Thyroid gland (tissue), 4 donors: ENCODE data around the gene KDF1. TPM values are rescaled to one million over a fixed set of nuclear protein-coding genes. Genes with fewer than 3 reads are reported as not detected.
A peak's percentile ranks its signal among the peaks of the same experiment; 100 is the strongest.

Source experiments
- DNase-seq, 2 donors: peaks; one replicate each; pipeline ENCODE4 v3.0.0-alpha.2; 2019
- H3K27ac ChIP-seq, 3 donors: fragments of 200-600 bp; sonication (generic); 1 replicate in 2 of 3; 2 replicates in 1 of 3; pipeline ENCODE4 v1.5.1; 2016 to 2019; ENCODE audit warnings: mild to moderate bottlenecking in 1 of 3, moderate library complexity in 1 of 3
- H3K27me3 ChIP-seq: fragments of 200-600 bp; sonication (generic); one replicate; pipeline ENCODE4 v1.5.1; 2019
- H3K36me3 ChIP-seq, 2 donors: fragments of 200-600 bp; sonication (generic); one replicate each; pipeline ENCODE4 v1.5.1; 2016 to 2019
- H3K4me1 ChIP-seq, 2 donors: fragments of 200-600 bp; sonication (generic); one replicate each; pipeline ENCODE4 v1.5.1; 2017 to 2019
- H3K4me3 ChIP-seq, 3 donors: fragments of 200-600 bp; sonication (generic); replicated peaks in 1 of 3; 1 replicate in 2 of 3; 2 replicates in 1 of 3; pipeline ENCODE4 v1.5.1; 2016; ENCODE audit warnings: mild to moderate bottlenecking in 1 of 3
- H3K9me3 ChIP-seq: fragments of 200-600 bp; sonication (generic); one replicate; pipeline ENCODE4 v1.5.1; 2017
- POLR2A ChIP-seq, 2 donors: fragments of 450-650 bp; IDR thresholded peaks; one replicate each; pipeline ENCODE4 v1.6.1; 2017; ENCODE audit warnings: antibody characterized with exemption in 2 of 2, mild to moderate bottlenecking in 2 of 2, moderate library complexity in 1 of 2
- WGBS, 2 donors: methylation state at CpG; one replicate each; pipeline ENCODE4 v1.1.5; 2017; 5-methylcytosine and 5-hydroxymethylcytosine counted together
- intact Hi-C: fragments of 100-400 bp; cut with DNase I; formaldehyde crosslinking; loops from one replicate; pipeline ENCODE4 v1.15.1; 2023
- total RNA-seq, 4 donors: library from RNA; depleted of rRNA; stranded (reverse); fragments of >200 nt; gene quantifications; one replicate each; pipeline ENCODE4 v1.2.3, GENCODE V29; 2016
- TF ChIP-seq, protein P1 (sequence below), 6 experiments: fragments of 200-600 bp in 3 of 6; fragments of 450-650 bp in 3 of 6; sonication (generic) in 3 of 6; IDR thresholded peaks; one replicate each; pipeline ENCODE4 v1.5.1; 2016 to 2019; ENCODE audit warnings: antibody characterized with exemption in 6 of 6, mild to moderate bottlenecking in 2 of 6, inconsistent platforms in 1 of 6, moderate library complexity in 1 of 6

KDF1 gene
- total RNA-seq, 4 donors from 2014 or later, result 13.2 to 30.3 (median 22.6) TPM

DNA sequence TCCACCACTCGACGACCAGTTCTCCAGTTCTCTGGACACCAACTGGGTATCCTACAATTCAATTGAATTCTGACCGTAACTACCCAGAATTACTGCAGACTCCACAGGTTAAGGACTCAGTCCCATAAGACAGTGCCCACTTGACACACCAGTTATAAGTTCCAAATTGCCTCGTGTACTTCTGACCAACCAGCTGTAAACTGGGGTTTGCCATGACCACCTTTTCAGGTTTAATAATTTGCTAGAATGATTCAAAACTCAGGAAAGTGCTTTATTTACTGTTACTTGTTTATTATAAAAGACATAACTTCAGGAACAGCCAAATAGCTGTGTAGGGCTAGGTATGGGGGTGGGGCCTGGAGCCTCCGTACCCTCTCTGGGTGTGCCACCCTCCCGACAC is 23.4 kb downstream of the KDF1 start:
- H3K27ac ChIP-seq, result no peak overlapping the region
- peaks cover 7 to 21% of the 10 kb centered on the region in 2 donors for H3K36me3 ChIP-seq
- H3K4me3 ChIP-seq, result no peak overlapping the region
- no peaks in the 10 kb centered on the region for H3K27me3 ChIP-seq
- no peaks in the 10 kb centered on the region for H3K9me3 ChIP-seq
- WGBS, 2 donors, result 87 to 90% methylated on average over 6 of the region's 6 CpGs
- TF ChIP-seq, protein P1, sequence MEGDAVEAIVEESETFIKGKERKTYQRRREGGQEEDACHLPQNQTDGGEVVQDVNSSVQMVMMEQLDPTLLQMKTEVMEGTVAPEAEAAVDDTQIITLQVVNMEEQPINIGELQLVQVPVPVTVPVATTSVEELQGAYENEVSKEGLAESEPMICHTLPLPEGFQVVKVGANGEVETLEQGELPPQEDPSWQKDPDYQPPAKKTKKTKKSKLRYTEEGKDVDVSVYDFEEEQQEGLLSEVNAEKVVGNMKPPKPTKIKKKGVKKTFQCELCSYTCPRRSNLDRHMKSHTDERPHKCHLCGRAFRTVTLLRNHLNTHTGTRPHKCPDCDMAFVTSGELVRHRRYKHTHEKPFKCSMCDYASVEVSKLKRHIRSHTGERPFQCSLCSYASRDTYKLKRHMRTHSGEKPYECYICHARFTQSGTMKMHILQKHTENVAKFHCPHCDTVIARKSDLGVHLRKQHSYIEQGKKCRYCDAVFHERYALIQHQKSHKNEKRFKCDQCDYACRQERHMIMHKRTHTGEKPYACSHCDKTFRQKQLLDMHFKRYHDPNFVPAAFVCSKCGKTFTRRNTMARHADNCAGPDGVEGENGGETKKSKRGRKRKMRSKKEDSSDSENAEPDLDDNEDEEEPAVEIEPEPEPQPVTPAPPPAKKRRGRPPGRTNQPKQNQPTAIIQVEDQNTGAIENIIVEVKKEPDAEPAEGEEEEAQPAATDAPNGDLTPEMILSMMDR (IDR thresholded peaks at IDR 0.05), result no peak
- TF ChIP-seq POLR2A (IDR thresholded peaks at IDR 0.05), result no peak
- H3K4me1 ChIP-seq, result peaks cover 0 to 16% of the 10 kb centered on the region in 2 donors
- intact Hi-C loops, result no loop called here
- DNase-seq, result no peak

DNA sequence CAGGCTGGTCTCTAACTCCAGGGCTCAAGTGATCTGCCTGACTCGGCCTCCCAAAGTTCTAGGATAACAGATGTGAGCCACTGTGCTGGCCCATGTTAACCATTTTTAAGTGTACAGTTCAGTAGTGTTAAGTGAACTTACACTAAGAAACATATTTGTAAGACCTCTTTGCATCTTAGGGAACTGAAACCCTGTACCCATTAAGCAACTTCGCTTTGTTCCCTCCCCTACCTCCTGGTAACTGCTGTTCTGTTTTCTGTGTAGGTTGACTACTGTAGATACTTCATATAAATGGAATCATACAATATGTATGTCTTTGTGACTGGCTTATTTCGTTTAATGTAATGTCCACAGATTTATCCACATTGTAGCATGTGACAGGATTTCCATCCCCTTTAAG is 27.7 kb downstream of the KDF1 start:
- no peak overlapping the region for H3K4me3 ChIP-seq
- no peak overlapping the region for H3K27ac ChIP-seq
- H3K4me1 ChIP-seq, result no peaks in the 10 kb centered on the region
- no peaks in the 10 kb centered on the region for H3K27me3 ChIP-seq
- H3K9me3 ChIP-seq, result no peaks in the 10 kb centered on the region
- TF ChIP-seq, protein P1 (IDR thresholded peaks at IDR 0.05), result no peak
- no peak for TF ChIP-seq POLR2A (IDR thresholded peaks at IDR 0.05)
- no peak for DNase-seq
- intact Hi-C loops, result no loop called here
- 91% methylated on average over 3 of the region's 3 CpGs for WGBS, 2 donors
- H3K36me3 ChIP-seq, result peaks cover 4 to 25% of the 10 kb centered on the region in 2 donors

DNA sequence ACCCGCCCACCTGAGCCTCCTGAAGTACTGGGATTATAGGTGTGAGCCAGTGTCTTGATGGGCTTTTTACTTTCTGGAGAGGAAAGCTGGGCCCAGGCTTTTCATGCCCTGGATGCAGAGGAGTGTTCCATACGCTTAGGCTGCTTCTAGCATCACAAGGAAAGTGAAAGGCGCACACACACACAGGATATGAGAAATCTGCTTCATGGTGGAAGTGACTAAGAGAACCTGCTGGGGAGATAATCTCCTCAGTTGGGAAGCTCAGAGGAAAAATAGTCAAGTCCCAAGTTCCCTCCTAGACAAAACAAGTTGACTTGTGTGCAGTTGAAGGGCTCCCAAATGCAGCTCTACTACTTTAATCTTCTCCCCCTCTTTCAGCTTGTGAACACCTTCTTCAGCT is 36.6 kb downstream of the KDF1 start:
- H3K4me3 ChIP-seq, result no peak overlapping the region
- no peak overlapping the region for H3K27ac ChIP-seq
- intact Hi-C loops, result no loop called here
- TF ChIP-seq, protein P1 (IDR thresholded peaks at IDR 0.05), result no peak
- TF ChIP-seq POLR2A (IDR thresholded peaks at IDR 0.05), result no peak
- DNase-seq, result no peak
- no peaks in the 10 kb centered on the region for H3K9me3 ChIP-seq
- peaks cover 13 to 19% of the 10 kb centered on the region in 2 donors for H3K4me1 ChIP-seq
- WGBS, 2 donors, result 94 to 98% methylated on average over 3 of the region's 3 CpGs
- no peaks in the 10 kb centered on the region for H3K27me3 ChIP-seq
- peaks cover 23 to 30% of the 10 kb centered on the region in 2 donors for H3K36me3 ChIP-seq

DNA sequence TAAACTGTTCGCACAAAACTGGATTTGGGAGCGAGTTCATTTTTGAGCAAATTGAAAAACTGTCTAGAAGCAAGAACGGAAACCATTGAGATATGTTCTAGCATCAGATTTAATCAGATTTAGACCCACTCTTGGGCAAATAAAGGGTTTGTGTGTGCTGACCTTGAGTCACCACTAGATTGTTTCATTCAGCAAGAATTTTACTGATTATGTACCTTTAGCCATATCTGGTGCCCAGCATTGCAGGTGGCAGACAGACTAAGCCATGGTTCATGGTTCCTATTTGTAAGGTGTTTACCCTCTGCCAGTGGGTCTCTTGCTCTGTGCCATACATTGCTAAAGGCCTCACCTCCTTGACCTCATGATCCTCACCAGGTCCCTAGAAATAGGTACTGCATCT is 37.4 kb downstream of the KDF1 start:
- Histone ChIP-seq H3K36me3 (peaks cover 23 to 30% of the 10 kb centered on the region in 2 donors), H3K4me3 (no peak overlapping the region), H3K27me3 (no peaks in the 10 kb centered on the region), H3K4me1 (peaks cover 13 to 19% of the 10 kb centered on the region in 2 donors), H3K9me3 (no peaks in the 10 kb centered on the region), H3K27ac (no peak overlapping the region)
- intact Hi-C loops, result no loop called here
- TF ChIP-seq, protein P1 (IDR thresholded peaks at IDR 0.05), result no peak
- no peak for TF ChIP-seq POLR2A (IDR thresholded peaks at IDR 0.05)
- 93 to 97% methylated on average over 3 of the region's 3 CpGs for WGBS, 2 donors
- DNase-seq, result no peak

DNA sequence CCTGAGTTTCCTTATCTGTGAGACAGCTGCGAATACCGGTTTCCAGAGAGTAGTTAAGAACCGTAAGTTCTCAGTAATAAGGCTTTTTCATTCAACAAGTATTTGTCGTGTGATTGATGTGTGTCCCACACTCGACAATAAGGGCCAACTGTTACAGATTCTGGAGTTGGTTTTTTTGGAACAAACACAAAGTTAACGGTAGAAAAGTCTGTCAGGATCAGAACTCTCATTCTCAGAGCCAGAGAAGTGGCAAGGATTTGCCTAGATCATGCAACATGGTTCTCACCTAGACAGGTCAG is 37.9 kb downstream of the KDF1 start:
- Histone ChIP-seq H3K27me3 (no peaks in the 10 kb centered on the region), H3K9me3 (no peaks in the 10 kb centered on the region), H3K36me3 (peaks cover 23 to 30% of the 10 kb centered on the region in 2 donors), H3K4me1 (peaks cover 13 to 19% of the 10 kb centered on the region in 2 donors), H3K27ac (peak overlapping the region in 1 of 3 donors; percentile 100), H3K4me3 (peak overlapping the region; percentile 44 to 85 (median 79))
- TF ChIP-seq POLR2A (IDR thresholded peaks at IDR 0.05), result no peak
- TF ChIP-seq, protein P1 (IDR thresholded peaks at IDR 0.05), result no peak
- intact Hi-C loops, result no loop called here
- 39 to 50% methylated on average over 6 of the region's 6 CpGs for WGBS, 2 donors
- no peak for DNase-seq
